Measurements from ENCODE around the gene BATF. TPM values are rescaled to one million over a fixed set of nuclear protein-coding genes. Genes with fewer than 3 reads are reported as not detected.

Gene BATF
- polyA plus RNA-seq, 1 of the 3 experiments (the other 2 are of a cell fraction) = not detected

- Histone ChIP-seq H3K9ac (no peak overlapping the region), H3K9me3 (no peaks in the 10 kb centered on the region), H3K9me2 (no peaks in the 10 kb centered on the region), H3K36me3 (replicated peaks in 1 of 2; ENCODE audit: control insufficient read depth in 1 of 2, insufficient read depth in 2 of 2, low read length in 1 of 2) (no peaks in the 10 kb centered on the region), H3K27ac (ENCODE audit: low read depth in 2 of 2, low read length in 1 of 2) (no peak overlapping the region), H3K4me2 (no peak overlapping the region), H3F3A (replicated peaks; ENCODE audit: insufficient read depth) (no peaks in the 10 kb centered on the region), H3K4me3 (ENCODE audit: low read depth in 2 of 2, low read length in 1 of 2) (no peak overlapping the region), H2AFZ (ENCODE audit: low read depth) (no peak overlapping the region), H3K79me2 (ENCODE audit: insufficient read depth) (no peaks in the 10 kb centered on the region), H4K20me1 (ENCODE audit: insufficient read depth) (no peaks in the 10 kb centered on the region), H3K4me1 (ENCODE audit: control insufficient read depth in 1 of 2, insufficient read depth in 2 of 2, low read depth in 1 of 2, low read length in 1 of 2) (no peaks in the 10 kb centered on the region), H3K27me3 (ENCODE audit: insufficient read depth) (no peaks in the 10 kb centered on the region)
- DNase-seq = no peak
- 80% methylated on average over 2 of the region's 2 CpGs for WGBS (ENCODE audit: low lambda C conversion rate)
- CTCF ChIA-PET = interaction anchor here (1.8 to 2.0 kb wide), 2 partner anchors 13 to 17 kb away, joined by 4 to 10 read pairs; no protein-coding TSS in a partner anchor
- POLR2A ChIA-PET = no interaction called here
- TF ChIP-seq SMC3 (IDR thresholded peaks at IDR 0.05; ENCODE audit: low read depth, low read length) (no peak), MXI1 (IDR thresholded peaks at IDR 0.05; ENCODE audit: low read depth, low read length) (no peak), PBX3 (IDR thresholded peaks at IDR 0.05) (no peak)
Observed at GRCh38 chr14:75543786-75544185, 21.5 kb downstream of the BATF start.

- Histone ChIP-seq H2AFZ (ENCODE audit: low read depth) (no peak overlapping the region), H3K9me2 (no peaks in the 10 kb centered on the region), H3F3A (replicated peaks; ENCODE audit: insufficient read depth) (no peaks in the 10 kb centered on the region), H3K36me3 (replicated peaks in 1 of 2; ENCODE audit: control insufficient read depth in 1 of 2, insufficient read depth in 2 of 2, low read length in 1 of 2) (no peaks in the 10 kb centered on the region), H3K79me2 (ENCODE audit: insufficient read depth) (no peaks in the 10 kb centered on the region), H3K4me3 (ENCODE audit: low read depth in 2 of 2, low read length in 1 of 2) (no peak overlapping the region), H3K4me2 (no peak overlapping the region), H3K4me1 (ENCODE audit: control insufficient read depth in 1 of 2, insufficient read depth in 2 of 2, low read depth in 1 of 2, low read length in 1 of 2) (no peaks in the 10 kb centered on the region), H3K9me3 (no peaks in the 10 kb centered on the region), H3K9ac (no peak overlapping the region), H4K20me1 (ENCODE audit: insufficient read depth) (no peaks in the 10 kb centered on the region), H3K27me3 (ENCODE audit: insufficient read depth) (no peaks in the 10 kb centered on the region; the same call in 1 of the 2 replicates), H3K27ac (ENCODE audit: low read depth in 2 of 2, low read length in 1 of 2) (no peak overlapping the region)
- WGBS (ENCODE audit: low lambda C conversion rate) = 77% methylated on average over 13 of the region's 13 CpGs
- TF ChIP-seq CTCF (IDR thresholded peaks at IDR 0.05) (no peak), ELF1 (IDR thresholded peaks at IDR 0.05) (no peak), IRF3 (IDR thresholded peaks at IDR 0.05; ENCODE audit: low read depth, low read length) (no peak), EP300 (IDR thresholded peaks at IDR 0.05; ENCODE audit: borderline replicate concordance in 1 of 2, low read depth in 1 of 2, low read length in 1 of 2) (no peak), REST (IDR thresholded peaks at IDR 0.05; ENCODE audit: low read depth, low read length) (no peak), MEF2A (IDR thresholded peaks at IDR 0.05; ENCODE audit: borderline replicate concordance, low read depth) (no peak), TCF12 (IDR thresholded peaks at IDR 0.05) (no peak), FOXJ3 (CRISPR knock-in tag; IDR thresholded peaks at IDR 0.05) (no peak), POLR2AphosphoS5 (IDR thresholded peaks at IDR 0.05; ENCODE audit: low read depth, low read length) (no peak), RAD21 (IDR thresholded peaks at IDR 0.05; ENCODE audit: low read length) (no peak)
- ChIA-PET CTCF (interaction anchor here (1.3 to 2.8 kb wide), 3 partner anchors 8 to 31 kb away, joined by 3 to 15 read pairs (median 6); no protein-coding TSS in a partner anchor), POLR2A (no interaction called here)
- no peak for DNase-seq
Observed at GRCh38 chr14:75545907-75546306, 23.6 kb downstream of the BATF start.
